Activated naive CD8-positive, alpha-beta T cell treated with anti-CD3 and anti-CD28 coated beads for 36 hours (primary cell): ENCODE measurements around the gene GNB1L. TPM values are rescaled to one million over a fixed set of nuclear protein-coding genes. Genes with fewer than 3 reads are reported as not detected.

Experiments used
- DNase-seq: peaks from one replicate; pipeline ENCODE4 v3.0.0; 2021
- H3K27ac Mint-ChIP-seq: one replicate; pipeline ENCODE4 v1.8.0; 2022; ENCODE audit warnings: mild to moderate bottlenecking, moderate library complexity, mixed read lengths
- H3K27me3 Mint-ChIP-seq: one replicate; pipeline ENCODE4 v1.8.0; 2022; ENCODE audit warnings: mild to moderate bottlenecking, mixed read lengths
- H3K36me3 Mint-ChIP-seq: one replicate; pipeline ENCODE4 v1.8.0; 2021; ENCODE audit warnings: mild to moderate bottlenecking, mixed read lengths
- H3K4me1 Mint-ChIP-seq: one replicate; pipeline ENCODE4 v1.8.0; 2021; ENCODE audit warnings: mixed read lengths
- H3K4me3 Mint-ChIP-seq: one replicate; pipeline ENCODE4 v1.8.0; 2022; ENCODE audit warnings: mild to moderate bottlenecking, moderate library complexity, mixed read lengths
- H3K9me3 Mint-ChIP-seq: one replicate; pipeline ENCODE4 v1.8.0; 2022; ENCODE audit warnings: mixed read lengths
- total RNA-seq, 2 experiments: library from RNA; stranded (reverse); gene quantifications; one replicate each; pipeline ENCODE4 v1.2.3, GENCODE V29; 2021

The GNB1L gene
- total RNA-seq, 2 experiments from 2014 or later = 14.5 TPM

DNA sequence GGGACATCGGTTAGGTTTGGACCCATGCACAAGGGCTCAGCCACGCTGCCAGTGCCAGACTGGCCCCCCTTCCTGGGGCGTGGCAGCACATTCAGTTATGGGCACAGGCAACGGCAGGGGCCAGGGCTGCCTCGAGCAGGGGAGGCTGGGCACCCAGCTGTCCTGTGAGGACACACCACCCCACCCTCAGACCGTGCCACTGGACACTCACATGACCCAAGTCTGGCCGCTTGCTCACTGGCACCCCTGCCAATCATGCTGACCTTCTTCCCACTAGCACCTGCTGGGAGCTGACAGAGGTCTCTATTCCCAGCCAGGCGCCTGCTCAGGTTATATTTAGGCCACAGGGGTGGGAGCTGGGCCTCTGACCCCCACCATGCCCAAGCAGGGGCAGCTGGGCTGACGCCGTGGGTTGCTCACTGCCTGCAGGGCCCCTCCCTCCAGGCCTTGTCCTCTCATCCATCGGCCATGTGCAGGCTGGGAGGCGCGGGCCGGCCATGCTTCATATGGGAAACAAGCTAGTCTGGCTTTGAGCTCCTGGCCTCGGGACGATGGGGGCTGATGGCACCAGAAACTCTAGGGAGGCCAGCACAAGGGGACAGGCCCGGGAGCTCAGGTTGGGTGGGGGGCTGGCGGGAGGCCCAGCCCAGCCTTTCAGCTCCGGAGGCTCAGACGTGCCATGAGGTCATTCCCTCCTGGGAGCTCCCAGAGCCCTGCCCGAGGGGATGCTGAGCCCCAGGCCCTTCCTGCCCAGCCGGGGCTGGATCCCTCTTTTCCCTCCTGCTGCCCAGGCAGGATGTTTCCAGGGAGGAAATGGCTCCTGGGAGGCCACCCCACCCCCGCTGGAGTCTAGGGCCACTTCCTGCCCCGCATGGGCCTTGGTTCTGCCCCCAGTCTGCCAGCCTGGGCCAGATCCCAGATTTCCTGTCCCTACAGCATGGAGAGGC, 109.2 kb downstream of the GNB1L start:
- H3K27me3 Mint-ChIP-seq = no peaks in the 10 kb centered on the region
- no peaks in the 10 kb centered on the region for H3K36me3 Mint-ChIP-seq
- no peaks in the 10 kb centered on the region for H3K9me3 Mint-ChIP-seq
- H3K4me3 Mint-ChIP-seq = no peak overlapping the region
- no peak overlapping the region for H3K27ac Mint-ChIP-seq
- H3K4me1 Mint-ChIP-seq = no peaks in the 10 kb centered on the region
- no peak for DNase-seq

DNA sequence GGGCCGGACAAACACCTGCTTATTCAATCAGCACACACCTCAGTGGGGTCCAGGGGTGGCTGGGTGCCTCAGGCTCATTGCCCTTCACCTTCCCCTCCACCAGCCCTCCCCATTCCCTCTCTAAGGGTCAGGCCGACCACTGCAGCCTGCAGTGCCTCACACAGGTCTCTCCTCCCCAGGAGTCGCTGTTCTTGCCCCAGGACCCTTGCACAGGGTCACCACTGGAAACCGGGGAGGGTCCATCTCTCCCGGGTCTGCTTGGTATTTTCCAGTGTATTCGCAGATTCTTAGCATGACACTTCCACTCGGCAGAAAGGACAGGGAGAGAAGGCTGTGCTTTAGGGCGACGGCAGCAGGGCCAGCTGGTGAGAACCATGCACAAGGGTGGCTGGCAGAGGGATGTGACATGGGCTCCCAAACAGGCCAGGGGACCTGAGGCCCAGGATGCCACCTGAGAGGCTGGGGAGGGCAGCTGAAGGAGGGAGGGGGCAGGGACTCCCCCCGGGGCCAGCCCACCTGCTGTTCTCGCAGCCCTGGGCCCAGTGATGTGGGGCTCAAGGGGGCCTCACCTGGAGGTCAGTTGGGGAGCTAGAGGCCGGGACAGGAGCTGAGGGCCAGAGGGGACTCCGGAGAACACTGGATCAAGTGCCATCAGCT, 110.2 kb downstream of the GNB1L start:
- no peaks in the 10 kb centered on the region for H3K36me3 Mint-ChIP-seq
- no peak overlapping the region for H3K27ac Mint-ChIP-seq
- DNase-seq = no peak
- no peaks in the 10 kb centered on the region for H3K9me3 Mint-ChIP-seq
- H3K4me1 Mint-ChIP-seq = no peaks in the 10 kb centered on the region
- no peak overlapping the region for H3K4me3 Mint-ChIP-seq
- H3K27me3 Mint-ChIP-seq = no peaks in the 10 kb centered on the region

DNA sequence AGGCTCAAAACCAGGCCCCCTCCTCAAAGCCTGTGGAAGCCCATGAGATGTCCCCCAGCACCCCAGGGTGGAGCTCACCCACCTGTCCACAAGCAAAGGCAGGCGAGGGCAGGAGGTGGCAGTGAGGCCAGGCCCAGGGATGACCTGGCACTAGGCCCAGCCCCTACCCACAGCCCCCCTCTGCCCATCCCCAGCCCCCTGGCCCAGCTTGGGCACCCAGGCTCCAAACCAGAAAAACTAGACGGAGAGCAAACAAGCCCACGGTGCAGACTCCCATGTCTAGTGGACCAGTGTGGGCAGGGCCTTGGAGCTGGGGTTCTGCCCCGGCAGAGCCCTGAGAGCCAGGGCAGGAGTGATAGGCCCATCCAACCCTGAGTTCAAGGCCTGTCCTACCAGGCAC, 111.0 kb downstream of the GNB1L start:
- DNase-seq = no peak
- Mint-ChIP-seq H3K4me3 (no peak overlapping the region), H3K36me3 (no peaks in the 10 kb centered on the region), H3K27ac (no peak overlapping the region), H3K9me3 (no peaks in the 10 kb centered on the region), H3K4me1 (no peaks in the 10 kb centered on the region), H3K27me3 (no peaks in the 10 kb centered on the region)

GRCh38 chr22:19743081-19743480, 111.6 kb downstream of the GNB1L start:
- Mint-ChIP-seq H3K36me3 (no peaks in the 10 kb centered on the region), H3K4me3 (no peak overlapping the region), H3K27me3 (no peaks in the 10 kb centered on the region), H3K4me1 (no peaks in the 10 kb centered on the region), H3K27ac (no peak overlapping the region), H3K9me3 (no peaks in the 10 kb centered on the region)
- DNase-seq = no peak

DNA sequence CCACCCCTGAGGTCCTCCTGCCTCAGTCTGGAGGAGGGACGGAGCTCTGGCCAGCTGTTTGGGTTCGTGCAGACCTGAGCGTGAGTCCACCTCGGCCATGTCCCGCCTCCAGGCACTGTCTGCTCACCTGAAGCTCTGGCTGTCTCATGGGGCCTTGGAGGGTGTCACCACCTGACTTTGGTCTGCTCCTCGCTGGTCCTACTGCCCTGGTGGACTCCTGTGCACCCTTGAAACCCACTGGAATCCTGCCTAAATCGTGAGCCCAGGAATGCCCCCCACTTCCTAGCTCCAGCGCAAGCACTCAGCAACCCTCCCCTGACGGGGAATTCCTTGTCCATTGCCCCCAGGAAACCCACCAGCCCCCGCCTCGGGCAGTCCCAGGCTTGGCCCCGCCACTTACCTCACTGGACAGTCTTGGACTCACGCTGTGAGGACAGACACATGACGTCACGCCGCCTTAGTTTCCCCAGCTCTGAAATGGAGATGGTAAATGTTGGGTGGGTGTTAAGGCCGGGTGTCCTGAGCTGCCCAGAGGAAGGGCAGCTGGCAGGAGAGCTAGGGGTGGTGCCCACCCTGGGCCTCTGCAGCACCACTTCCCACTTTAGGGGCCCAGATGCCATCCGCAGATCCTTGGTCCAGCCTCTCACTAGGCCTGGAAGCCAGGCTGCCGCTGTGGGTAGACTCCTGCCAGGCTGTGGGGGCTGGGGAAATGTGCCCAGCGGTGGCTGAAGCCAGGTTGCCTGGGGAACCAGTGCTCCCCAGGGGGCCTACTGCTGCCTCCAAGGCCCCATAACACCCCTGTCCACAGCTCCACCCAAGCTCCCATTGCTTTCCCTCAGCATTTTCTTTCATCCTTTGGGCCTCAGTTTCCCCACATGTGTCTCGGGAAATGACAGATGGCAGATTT, 112.3 kb downstream of the GNB1L start:
- no peak overlapping the region for H3K27ac Mint-ChIP-seq
- H3K27me3 Mint-ChIP-seq = no peaks in the 10 kb centered on the region
- no peaks in the 10 kb centered on the region for H3K9me3 Mint-ChIP-seq
- no peak for DNase-seq
- H3K4me1 Mint-ChIP-seq = no peaks in the 10 kb centered on the region
- no peaks in the 10 kb centered on the region for H3K36me3 Mint-ChIP-seq
- H3K4me3 Mint-ChIP-seq = no peak overlapping the region

GRCh38 chr22:19741053-19741452, 113.6 kb downstream of the GNB1L start:
- no peaks in the 10 kb centered on the region for H3K4me1 Mint-ChIP-seq
- no peak overlapping the region for H3K4me3 Mint-ChIP-seq
- DNase-seq = no peak
- H3K9me3 Mint-ChIP-seq = no peaks in the 10 kb centered on the region
- H3K27ac Mint-ChIP-seq = no peak overlapping the region
- no peaks in the 10 kb centered on the region for H3K36me3 Mint-ChIP-seq
- H3K27me3 Mint-ChIP-seq = no peaks in the 10 kb centered on the region

DNA sequence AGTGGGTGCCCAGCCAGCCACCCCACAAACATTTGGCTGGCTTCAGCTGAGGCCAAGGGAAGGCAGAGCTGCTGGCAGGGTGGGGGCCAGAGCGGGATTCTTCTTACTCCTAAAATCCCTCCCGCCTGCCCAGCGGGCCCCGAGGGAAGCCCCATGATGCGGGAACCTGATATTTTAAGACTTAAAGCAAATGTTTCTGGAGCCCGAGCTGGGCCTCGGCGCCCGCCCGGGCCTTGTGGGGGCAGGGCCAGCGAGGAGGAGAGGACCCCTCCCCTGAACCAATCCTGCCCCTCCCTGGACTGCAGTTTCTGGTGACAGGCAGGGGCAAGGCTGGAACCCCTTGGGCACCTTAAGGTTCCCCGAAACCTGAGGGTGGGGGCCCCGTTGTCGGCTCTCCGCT, 114.1 kb downstream of the GNB1L start:
- no peaks in the 10 kb centered on the region for H3K4me1 Mint-ChIP-seq
- no peak for DNase-seq
- H3K27me3 Mint-ChIP-seq = no peaks in the 10 kb centered on the region
- H3K4me3 Mint-ChIP-seq = no peak overlapping the region
- H3K27ac Mint-ChIP-seq = no peak overlapping the region
- no peaks in the 10 kb centered on the region for H3K36me3 Mint-ChIP-seq
- no peaks in the 10 kb centered on the region for H3K9me3 Mint-ChIP-seq

DNA sequence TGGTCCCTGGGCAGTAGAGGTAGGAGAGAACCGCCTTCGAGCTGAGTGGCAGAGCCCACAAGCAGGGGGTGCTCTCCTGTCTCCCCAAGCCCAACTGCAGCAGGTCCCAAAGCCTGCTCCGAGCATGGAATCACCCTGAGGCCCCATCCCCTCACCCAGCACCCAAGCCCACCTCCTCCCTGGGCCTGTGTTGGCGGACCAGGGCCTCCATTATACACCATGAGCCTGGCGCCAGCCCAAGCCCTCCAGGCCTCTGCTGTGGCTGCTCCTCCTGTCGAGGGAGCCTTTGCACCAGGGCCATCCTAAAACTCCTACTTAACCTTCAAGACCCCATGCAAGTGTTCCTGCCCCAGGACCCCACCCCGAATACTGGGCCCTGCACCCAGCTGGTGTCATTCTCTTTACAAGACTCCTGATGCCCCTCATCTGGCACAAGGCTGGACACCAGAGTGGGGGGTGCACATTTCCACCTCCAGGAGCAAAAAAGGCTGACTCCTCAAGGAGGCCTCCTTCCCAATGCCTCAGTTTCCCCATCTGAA, 114.7 kb downstream of the GNB1L start:
- H3K9me3 Mint-ChIP-seq = no peaks in the 10 kb centered on the region
- no peak for DNase-seq
- no peak overlapping the region for H3K4me3 Mint-ChIP-seq
- no peaks in the 10 kb centered on the region for H3K4me1 Mint-ChIP-seq
- no peaks in the 10 kb centered on the region for H3K36me3 Mint-ChIP-seq
- H3K27ac Mint-ChIP-seq = no peak overlapping the region
- no peaks in the 10 kb centered on the region for H3K27me3 Mint-ChIP-seq

- H3K36me3 Mint-ChIP-seq = no peaks in the 10 kb centered on the region
- DNase-seq = no peak
- no peaks in the 10 kb centered on the region for H3K9me3 Mint-ChIP-seq
- no peak overlapping the region for H3K27ac Mint-ChIP-seq
- H3K27me3 Mint-ChIP-seq = no peaks in the 10 kb centered on the region
- H3K4me1 Mint-ChIP-seq = no peaks in the 10 kb centered on the region
- H3K4me3 Mint-ChIP-seq = no peak overlapping the region
Observed at GRCh38 chr22:19739448-19739895, 115.2 kb downstream of the GNB1L start.

DNA sequence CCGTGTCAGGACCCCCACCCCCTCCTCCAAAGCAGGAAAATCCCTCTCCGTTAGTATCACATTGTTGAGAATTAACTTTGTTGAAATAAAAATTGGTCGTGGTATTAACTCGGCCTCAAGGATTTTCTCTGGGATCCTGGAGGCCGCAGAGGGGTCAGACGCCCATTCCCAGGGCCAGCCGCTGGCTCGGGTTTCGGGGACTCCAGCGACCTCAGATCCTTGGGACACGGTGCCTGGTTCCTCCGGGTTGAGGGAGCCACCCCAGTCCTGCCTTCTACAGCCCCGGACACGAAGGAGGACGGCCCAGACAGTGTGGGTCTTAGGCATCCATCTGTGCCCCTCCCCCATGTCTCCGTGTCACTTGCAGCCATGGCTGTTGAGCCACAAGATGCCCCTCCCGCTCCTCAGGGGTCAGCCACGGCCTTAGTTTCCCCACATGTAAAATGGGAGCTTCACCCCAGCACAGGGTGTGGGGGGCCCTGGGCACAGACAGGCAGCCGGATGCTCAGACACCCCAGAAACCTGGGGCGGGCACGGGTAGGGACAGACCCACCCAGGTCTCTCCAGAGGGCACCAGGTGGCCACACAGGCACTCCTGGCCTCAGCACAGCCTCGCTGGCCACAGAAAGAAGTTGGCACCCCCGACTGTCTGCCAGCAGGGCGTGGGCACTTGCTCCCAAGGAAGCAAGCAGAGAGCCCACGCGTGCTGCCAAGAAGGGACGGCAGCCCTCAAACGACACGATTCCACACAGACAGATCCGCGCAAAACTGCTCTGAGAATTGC, 115.8 kb downstream of the GNB1L start:
- Mint-ChIP-seq H3K9me3 (no peaks in the 10 kb centered on the region), H3K4me3 (no peak overlapping the region), H3K27ac (no peak overlapping the region), H3K36me3 (no peaks in the 10 kb centered on the region), H3K4me1 (no peaks in the 10 kb centered on the region), H3K27me3 (no peaks in the 10 kb centered on the region)
- no peak for DNase-seq

DNA sequence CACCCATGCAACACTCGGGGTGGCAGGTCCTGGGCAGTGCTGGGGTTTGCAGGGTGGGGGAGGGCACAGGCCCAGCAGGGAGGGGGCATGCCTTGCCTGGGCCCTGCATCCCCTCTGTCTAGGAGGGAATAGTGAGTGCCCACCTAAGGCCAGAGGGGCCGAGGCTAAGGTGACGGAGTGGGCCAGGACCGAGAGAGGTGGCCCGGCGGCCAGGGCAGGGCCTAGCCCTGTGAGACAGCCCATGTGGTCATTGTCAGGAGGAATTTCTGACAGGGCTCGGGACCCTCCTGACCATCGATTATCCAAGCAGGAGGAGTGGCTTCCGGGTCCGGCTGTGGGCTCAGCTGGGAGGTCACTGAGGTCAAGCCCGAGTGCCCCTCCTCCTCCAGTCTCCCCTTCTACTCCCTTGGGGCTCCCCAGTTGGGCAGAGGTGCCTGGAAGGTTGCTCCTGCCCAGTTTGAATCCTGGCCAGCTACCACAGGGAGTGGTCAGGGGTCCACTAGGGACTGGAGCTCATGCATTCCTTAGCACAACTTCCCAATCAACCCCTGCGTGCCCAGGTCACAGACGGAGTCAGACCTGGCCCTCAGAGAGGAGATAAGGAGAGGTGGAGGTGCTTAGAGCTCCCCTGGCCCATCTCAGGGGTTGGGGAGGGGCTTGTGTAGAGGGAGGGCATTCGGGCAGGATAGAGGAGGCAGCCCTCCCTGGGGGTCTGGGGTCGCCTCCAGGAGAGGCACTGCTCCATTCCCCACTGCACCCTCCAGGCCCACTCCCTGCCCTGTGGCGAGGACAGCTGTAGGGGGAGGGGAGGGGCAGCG, 116.6 kb downstream of the GNB1L start:
- Mint-ChIP-seq H3K27ac (no peak overlapping the region), H3K9me3 (no peaks in the 10 kb centered on the region), H3K4me1 (no peaks in the 10 kb centered on the region), H3K4me3 (no peak overlapping the region), H3K27me3 (no peaks in the 10 kb centered on the region), H3K36me3 (no peaks in the 10 kb centered on the region)
- DNase-seq = no peak

DNA sequence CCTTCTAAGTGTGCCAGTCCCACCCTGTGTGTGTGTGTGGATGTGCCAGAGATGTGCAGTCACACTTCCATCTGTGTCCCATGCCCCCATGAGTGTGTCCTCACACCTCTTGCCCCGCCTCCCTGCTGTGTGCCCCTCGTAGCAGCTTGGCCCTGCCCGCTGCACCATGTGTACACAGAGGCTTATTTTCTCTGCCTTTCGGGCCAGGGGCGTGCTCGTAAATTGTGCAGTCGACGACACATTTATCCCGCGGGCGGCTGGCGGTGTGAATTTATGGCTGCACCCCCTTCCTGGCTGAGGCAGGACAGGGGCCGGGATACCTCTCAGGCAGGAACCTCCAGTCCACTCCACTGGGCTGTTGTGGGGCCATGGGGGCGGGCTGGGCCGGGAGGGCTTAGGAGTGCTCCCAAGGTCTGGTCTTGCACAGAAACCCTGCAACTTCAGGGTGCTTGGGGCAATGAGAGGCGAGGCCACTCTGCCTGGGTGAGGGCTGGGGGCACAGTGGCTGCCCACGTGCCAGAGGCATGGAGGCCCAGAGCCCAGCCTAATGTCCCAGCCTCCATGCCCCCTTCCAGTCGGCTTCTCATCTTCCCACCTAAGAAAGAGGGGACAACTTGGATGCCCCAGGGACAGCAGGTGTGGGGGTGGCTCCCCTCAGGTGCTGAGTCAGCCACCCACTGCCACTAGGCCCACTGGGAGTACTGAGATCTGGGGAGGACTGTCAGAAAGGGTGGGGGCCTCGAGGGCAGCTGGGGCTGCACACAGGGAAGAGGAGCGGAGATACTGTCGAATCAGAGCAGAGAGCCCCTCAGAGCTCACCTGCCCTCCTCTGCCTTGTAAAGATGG, 118.8 kb downstream of the GNB1L start:
- Mint-ChIP-seq H3K4me1 (no peaks in the 10 kb centered on the region), H3K4me3 (no peak overlapping the region), H3K9me3 (no peaks in the 10 kb centered on the region), H3K36me3 (no peaks in the 10 kb centered on the region), H3K27ac (no peak overlapping the region), H3K27me3 (no peaks in the 10 kb centered on the region)
- DNase-seq = no peak

DNA sequence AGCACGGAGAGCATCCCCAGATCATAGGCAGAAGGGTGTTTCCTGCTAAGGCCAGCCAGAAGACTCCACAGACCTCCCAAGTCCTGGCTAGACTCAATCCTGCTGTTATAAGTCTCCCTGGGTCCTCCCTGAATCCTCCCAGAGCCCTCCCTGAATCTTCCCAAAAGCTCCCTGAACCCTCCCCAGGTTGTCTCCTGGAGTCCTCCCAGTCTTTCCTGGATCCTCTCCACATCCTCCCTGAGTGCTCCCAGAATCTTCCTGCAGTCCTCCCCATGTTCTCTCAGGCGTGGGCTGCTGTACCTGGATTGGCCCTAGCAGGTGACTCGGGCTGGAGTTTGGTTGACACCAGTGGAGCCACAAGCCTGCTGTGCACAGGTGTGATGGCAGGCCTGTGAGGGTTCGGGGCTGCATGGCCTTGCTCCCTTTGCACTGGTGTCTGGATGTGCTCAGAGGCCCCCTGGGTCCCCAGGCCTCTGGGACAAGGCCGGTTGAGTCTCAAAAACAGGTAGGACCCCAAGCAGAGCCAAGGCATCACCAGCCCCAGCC, 119.8 kb downstream of the GNB1L start:
- no peak overlapping the region for H3K4me3 Mint-ChIP-seq
- H3K27me3 Mint-ChIP-seq = no peaks in the 10 kb centered on the region

More for the DNA sequence above, 119.8 kb downstream of the GNB1L start:
- H3K36me3 Mint-ChIP-seq = no peaks in the 10 kb centered on the region
- no peak overlapping the region for H3K27ac Mint-ChIP-seq
- no peaks in the 10 kb centered on the region for H3K9me3 Mint-ChIP-seq
- no peaks in the 10 kb centered on the region for H3K4me1 Mint-ChIP-seq
- DNase-seq = no peak
